NCI-H2227 treated with DMSO at 0.1 percent for 48 hours (cell line): Measurements from ENCODE around the gene SEMA3G.

Experiments used
- DNase-seq: peaks from one replicate; lab custom pipeline; 2025; lab: John Stamatoyannopoulos, UW

The SEMA3G gene

GRCh38 chr3:52444860-52445793, at the start of gene SEMA3G:
SEMA3G (minus strand) TSS chr3:52445103; CDS start chr3:52445027, 76 bp downstream.
- no peak for DNase-seq

GRCh38 chr3:52494445-52494844, 49.5 kb upstream of the SEMA3G start:
- no peak for DNase-seq

DNA sequence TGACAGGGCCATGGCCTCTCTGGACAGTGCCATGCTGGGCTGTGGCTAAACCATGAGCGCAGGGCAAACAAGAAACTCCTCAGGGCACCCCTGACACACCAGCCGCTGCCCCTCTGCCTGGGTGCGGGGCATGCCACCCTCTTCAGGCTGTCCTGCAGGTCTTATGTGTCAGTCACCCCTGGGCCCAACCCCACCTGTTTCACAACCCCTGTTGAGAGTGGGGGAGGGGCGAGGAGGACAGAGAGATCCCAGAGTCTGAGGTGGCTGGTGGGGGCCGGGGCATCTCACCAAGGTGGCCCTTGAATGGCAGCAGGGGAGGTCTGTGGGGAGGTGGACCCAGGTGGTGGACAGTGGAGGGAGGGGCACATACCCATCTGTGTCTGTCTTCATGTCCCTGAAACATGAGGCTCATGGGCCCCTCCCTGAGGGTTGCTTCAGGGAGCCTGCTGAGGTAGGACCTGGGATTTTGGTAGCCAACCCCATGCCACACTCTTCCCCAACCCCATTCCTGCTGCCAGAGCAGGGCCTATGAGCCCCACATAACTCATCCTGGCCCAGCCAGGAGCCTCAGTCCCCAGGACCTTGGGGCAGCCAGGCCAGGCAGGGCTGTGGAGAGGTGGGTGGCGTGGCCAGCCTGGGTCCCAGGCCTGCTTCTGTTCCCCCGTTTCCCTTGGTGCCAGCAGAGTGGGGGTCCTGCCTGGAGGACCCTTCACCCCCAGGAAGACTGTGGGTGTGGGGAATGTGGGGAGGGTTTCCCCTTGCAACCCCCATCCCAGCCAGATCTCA, 48.5 kb upstream of the SEMA3G start:
- no peak for DNase-seq

GRCh38 chr3:52492059-52492458, 47.2 kb upstream of the SEMA3G start:
- DNase-seq = no peak

DNA sequence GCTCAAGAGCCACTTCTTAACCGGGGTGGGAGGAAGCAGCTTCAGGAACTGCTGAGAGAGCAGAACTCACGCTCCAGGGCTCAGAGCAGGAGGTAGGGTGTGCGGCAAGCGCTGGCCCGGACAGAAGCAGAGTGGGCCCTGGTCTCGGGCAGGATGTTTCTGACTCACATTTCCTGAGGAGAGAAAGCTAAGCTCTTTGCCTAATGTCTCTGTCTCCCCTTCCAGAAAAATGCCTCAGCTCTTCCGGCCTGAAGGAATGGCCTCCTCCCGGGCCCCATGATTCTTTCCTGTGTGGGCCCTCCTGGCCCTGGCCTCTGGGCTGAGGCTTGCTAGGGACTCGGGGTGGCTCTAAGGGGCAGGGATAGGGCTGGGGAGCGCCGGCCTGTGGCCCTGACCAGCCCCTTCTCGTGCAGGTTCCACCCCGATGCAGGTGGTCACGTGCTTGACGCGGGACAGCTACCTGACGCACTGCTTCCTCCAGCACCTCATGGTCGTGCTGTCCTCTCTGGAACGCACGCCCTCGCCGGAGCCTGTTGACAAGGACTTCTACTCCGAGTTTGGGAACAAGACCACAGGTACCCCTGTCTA, 46.1 kb upstream of the SEMA3G start:
- DNase-seq = no peak

- no peak for DNase-seq
Measured at GRCh38 chr3:52490035-52490938, 45.4 kb upstream of the SEMA3G start.

DNA sequence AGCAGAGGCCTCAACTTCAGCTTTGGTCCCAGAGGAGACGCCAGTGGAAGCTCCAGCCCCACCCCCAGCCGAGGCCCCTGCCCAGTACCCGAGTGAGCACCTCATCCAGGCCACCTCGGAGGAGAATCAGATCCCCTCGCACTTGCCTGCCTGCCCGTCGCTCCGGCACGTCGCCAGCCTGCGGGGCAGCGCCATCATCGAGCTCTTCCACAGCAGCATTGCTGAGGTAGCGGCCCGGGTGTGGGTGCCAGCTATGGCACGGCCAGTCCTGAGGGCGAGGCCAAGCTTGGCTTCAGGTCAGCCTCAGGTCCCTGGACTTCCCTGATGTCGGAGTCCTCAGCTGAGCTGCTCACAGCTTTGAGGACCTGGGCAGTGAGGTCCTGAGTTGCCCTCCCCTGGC, 44.5 kb upstream of the SEMA3G start:
- no peak for DNase-seq

- no peak for DNase-seq
Measured at GRCh38 chr3:52488746-52489145, 43.8 kb upstream of the SEMA3G start.

DNA sequence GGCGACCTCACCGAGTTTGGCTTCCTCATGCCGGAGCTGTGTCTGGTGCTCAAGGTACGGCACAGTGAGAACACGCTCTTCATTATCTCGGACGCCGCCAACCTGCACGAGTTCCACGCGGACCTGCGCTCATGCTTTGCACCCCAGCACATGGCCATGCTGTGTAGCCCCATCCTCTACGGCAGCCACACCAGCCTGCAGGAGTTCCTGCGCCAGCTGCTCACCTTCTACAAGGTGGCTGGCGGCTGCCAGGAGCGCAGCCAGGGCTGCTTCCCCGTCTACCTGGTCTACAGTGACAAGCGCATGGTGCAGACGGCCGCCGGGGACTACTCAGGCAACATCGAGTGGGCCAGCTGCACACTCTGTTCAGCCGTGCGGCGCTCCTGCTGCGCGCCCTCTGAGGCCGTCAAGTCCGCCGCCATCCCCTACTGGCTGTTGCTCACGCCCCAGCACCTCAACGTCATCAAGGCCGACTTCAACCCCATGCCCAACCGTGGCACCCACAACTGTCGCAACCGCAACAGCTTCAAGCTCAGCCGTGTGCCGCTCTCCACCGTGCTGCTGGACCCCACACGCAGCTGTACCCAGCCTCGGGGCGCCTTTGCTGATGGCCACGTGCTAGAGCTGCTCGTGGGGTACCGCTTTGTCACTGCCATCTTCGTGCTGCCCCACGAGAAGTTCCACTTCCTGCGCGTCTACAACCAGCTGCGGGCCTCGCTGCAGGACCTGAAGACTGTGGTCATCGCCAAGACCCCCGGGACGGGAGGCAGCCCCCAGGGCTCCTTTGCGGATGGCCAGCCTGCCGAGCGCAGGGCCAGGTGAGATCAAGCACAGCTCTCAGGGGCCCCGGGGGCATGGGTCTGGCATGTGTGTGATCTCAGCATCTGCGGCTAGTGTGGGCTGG, 43.1 kb upstream of the SEMA3G start:
- no peak for DNase-seq

GRCh38 chr3:52487050-52487787, 42.3 kb upstream of the SEMA3G start:
- no peak for DNase-seq

DNA sequence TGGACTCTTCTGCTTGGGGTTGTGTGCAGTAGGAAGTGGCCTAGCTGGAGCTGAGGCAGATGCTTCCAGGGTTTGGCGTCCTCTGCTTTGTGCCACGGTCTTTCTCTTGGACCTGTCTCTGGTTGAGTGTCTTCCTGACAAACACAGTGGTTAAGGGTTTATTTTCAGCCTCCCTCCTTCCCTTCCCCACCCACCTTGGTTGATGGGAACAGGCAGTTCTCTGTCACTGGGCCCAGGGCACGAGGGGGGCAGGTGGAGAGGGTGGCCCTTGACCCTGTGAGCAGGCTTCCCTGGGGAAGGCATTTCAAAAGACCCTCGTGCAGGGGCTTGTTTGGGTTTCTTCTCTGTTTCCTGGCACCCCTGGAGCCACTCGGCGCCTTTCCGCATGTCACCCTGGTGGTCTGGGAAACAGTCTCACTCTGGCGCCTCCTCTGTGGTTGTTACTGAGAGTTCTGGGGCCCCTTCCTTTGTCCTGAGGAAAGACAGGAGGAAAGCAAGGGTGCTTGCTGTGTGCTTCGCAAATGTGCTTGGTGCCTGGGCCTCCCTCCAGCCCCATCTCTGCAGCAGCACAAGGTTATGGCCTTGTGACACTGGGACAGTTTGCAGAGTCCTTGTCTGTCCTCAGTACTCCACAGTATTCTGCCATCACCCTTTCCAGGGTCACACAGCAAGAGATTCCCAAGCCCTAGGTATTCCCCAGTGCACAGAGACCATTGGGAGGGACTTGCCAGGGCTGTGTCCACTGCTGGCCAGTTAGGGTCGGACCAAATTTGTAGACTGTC, 40.0 kb upstream of the SEMA3G start:
- DNase-seq = no peak

DNA sequence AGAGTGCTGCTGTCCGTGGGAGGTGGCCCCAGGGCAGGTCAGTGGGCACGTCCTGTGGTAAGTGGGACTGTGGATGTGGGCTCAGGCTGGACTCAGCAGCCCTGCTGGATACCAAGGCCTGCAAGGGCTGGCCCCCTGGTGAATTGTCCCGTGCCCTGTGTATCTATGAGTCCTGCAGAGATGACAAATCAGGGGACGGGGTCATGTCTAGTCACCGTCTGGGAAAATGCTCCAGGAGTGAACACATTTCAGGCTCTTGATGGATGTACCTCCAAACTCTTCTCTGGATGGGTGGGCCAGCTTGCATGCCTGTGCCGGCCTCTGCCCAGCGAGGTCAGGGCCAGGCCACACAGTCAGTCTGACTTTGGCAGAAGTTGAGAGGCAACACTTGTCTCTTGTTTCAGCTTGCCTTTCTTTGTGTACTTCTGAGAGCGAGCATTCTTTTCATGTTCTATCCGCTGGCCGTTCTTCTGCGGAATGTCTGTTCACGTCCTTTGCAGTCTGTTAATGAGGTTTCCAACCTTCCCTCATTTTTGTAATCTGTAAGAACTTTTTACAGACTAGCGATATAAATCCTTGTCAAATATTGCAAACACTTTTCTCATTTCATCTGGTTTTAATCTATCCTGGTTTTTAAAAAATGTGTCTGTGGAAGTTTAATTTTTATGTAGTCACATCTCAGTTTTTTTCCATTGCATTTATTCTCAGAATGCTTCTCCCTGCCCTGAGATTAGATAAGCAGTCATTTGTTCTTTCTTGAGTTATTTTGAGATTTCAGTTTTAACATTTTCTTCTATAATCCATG, 38.9 kb upstream of the SEMA3G start:
- DNase-seq = no peak

GRCh38 chr3:52483081-52483480, 38.2 kb upstream of the SEMA3G start:
- DNase-seq = no peak

DNA sequence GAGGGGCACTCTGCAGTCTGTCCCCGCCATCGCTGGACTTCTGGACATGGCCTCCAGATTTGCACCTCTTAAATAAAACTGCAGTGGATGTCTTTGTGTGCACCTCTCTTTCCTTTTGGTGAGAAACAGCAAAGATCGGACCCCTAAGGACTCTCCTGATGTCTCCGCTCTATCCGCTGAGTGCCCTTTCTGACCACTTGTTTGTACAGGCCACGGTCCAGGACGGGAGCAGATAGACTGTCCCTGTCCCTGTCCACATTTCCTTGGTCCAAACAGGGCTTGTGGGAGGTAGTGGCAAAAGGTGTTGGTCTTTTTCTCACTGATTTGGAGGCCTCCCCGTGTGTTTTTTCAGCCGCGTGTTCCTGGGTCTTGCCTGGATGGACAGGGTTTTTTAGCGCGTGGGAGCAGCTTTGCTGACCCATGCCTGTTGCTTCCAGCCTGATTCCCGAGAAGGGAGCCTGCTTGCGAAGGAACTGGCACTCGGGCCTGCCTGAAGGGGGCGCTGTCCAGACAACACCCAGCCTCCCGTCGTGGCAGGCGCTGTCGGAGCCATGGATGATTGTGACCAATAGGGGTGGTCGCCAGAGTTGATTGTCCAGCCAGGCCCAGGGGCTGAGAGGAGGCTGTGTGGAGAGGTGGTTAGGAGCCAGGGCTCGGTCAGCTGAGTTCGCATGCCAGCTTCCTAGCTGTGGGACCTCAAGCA, 37.1 kb upstream of the SEMA3G start:
- no peak for DNase-seq

DNA sequence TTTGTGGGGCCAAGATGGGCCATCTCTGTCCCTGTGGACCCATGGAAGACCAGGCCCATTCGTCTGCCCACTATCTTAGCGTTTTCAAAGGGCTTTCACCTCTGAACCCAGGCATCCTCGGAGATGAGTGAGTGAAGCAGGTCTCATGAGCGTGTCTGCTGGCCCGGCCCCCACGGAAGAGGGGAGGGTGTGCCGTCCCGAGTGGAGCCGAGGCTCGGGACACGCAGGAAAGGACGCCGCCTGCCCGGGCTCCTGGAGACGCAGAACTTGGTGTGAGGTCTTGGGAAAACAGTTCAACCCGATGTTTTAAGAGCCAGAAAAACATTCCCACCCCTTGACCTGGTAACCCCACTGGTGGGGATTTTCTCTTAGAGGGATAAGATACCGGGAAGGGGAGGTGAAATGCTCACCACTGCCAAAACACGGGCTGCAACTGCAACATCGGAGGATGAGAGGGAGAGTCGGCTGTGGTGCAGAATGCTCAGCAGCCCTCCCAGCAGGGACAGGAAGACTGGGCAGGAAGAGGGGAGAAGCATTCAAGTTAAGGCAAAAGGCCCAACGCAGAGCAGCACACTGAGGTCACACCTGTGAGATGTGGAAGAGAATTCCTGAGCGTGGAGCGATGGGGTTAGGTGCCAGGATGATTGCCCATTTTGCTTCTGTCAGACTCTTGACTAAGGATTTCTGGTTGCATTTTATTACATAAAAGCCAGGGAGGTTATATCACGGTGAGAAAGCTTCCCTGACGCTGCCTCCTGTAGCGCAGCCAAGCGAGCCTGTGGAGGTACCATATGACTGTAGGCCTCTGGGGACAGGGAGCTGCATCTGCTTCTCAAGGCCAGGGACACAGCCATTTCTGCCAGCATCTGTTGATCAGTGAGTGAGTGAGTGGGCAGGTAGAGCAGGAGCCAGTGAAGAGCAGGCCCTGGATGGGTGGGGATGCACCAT, 36.1 kb upstream of the SEMA3G start:
- DNase-seq = no peak

DNA sequence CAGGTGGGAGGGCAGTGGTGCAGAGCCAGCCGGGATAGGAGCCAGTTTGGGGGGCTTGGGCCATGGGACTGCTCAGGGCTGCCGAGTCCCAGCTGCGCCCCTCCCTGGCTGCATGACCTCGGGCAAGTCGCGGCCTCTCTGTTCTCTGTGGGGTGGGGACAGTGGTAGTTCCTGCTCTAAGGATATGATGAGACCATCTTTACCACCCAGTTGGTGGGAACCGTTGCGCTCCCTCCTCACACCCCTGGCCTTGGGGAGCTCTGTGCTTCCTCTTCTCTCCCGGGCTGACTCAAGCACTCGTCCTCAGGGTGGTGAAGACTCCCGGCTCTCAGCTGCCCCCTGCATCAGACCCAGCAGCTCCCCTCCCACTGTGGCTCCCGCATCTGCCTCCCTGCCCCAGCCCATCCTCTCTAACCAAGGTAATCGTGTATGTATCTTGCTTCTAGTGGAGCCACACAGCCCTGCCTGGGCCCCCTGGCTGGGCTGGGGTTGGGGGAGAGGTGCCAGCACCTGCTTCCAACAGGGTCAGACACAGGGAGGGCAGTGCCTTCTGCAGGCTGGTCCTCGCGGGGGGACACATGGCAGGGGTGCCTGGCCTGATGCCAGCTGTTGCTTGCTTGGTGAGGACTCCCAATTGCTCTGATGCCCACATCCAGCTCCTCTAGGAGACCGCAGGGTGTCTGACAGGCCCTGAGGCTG, 35.1 kb upstream of the SEMA3G start:
- no peak for DNase-seq
